ENCODE results near the gene JMJD8.
A peak's percentile ranks its signal among the peaks of the same experiment; 100 is the strongest.

The JMJD8 gene

DNA sequence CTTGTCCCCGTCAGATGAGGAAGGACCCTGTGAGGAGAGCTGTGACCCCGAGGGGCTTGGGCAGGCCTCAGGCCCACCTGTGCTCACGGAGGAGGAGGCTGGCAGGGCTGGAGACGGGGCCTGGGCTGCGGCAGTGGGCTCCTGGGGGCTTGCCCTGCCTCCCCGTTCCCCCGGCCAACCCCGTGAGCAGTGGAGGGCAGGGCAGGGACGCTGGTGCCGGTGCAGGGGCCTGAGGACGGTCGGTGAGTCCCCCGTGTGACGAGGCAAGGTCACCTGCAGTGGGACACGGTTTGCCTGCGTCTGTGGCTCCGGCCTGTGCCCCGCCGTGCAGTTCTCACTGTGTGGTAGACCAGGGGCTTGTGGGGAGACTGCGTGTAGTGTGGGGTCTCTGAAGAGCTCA is 24.5 kb downstream of the JMJD8 start:
- no peak for DNase-seq (ENCODE audit: low spot score)

DNA sequence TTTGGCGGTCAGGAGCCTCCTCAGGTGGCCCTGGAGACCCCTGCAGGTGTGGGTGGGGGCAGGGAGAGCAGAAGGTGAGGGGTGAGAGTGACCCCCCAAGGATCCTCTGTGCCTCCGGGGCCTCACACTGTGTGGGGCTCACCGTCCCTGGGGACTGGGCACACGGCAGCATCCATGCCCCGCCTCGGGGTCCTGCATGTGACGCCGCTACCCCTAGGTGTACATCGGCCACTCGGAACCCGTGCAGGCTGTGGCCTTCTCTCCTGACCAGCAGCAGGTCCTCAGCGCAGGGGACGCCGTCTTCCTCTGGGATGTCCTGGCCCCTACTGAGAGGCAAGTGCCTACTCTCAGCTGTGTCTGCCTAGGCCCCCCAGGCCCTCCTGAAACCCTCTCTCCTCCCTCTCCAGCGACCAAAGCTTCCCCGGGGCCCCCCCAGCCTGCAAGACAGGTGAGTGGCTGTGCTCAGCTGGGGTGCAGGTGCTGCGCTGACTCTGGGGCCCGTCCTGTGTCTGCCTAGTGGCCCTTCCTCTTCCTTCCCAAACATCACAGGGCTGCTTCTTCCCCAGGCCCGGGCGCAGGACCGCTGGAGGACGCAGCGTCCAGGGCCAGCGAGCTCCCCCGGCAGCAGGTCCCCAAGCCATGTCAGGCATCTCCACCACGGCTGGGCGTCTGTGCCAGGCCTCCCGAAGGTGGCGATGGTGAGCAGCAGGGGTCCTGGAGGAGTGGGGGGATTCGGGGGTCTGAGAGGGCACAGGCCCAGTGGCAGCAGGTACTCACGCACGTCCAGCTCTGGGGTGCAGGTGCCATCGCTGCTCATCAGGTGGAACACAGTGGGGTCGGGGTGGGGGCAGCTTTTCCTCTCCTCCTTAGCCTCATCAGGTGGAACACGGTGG is 25.2 kb downstream of the JMJD8 start:
- DNase-seq (ENCODE audit: low spot score) = no peak

DNA sequence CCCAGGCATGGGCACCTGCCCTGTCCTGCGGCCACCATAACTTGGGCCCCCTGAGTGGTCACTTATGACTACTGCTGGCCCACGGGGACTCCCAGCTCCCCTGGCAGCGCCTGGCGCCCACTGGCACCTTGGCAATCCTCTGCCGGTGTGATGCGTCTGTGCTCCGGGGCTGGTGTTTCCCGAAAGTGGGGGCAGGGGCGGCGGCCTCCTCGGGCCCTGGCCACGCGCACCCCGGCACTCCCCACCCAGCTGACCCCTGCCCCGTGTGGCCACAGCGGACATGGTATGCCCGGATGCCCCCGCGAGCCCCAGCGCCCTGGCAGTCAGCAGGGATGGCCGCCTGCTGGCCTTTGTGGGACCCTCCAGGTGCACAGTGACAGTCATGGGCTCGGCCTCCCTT is 26.6 kb downstream of the JMJD8 start:
- no peak for DNase-seq (ENCODE audit: low spot score)

GRCh38 chr16:654034-654433 is 30.1 kb downstream of the JMJD8 start:
- no peak for DNase-seq (ENCODE audit: low spot score)

- no peak for DNase-seq (ENCODE audit: low spot score)
Measured at GRCh38 chr16:652454-653305, 31.5 kb downstream of the JMJD8 start.

DNA sequence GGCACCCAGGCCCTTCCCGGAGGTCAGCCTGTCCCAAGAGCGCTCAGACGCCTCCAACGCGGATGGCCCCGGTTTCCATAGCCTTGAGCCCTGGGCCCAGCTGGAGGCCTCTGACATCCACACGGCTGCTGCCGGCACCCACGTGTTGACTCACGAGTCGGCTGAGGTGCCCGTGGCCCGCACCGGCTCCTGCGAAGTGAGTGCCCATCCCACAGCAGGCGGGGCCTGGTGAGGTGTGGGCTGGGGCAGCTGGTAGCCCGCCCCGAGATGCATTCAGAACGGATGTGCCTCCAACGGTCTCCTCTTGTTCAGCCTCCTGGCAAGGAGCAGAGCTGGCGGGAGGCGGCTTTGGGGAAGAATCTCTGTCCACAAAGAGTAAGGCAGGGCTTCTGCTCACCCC is 32.3 kb downstream of the JMJD8 start:
- DNase-seq (ENCODE audit: low spot score) = no peak

GRCh38 chr16:649631-650030 is 34.5 kb downstream of the JMJD8 start:
- peak; percentile 59 for DNase-seq (ENCODE audit: low spot score)

DNA sequence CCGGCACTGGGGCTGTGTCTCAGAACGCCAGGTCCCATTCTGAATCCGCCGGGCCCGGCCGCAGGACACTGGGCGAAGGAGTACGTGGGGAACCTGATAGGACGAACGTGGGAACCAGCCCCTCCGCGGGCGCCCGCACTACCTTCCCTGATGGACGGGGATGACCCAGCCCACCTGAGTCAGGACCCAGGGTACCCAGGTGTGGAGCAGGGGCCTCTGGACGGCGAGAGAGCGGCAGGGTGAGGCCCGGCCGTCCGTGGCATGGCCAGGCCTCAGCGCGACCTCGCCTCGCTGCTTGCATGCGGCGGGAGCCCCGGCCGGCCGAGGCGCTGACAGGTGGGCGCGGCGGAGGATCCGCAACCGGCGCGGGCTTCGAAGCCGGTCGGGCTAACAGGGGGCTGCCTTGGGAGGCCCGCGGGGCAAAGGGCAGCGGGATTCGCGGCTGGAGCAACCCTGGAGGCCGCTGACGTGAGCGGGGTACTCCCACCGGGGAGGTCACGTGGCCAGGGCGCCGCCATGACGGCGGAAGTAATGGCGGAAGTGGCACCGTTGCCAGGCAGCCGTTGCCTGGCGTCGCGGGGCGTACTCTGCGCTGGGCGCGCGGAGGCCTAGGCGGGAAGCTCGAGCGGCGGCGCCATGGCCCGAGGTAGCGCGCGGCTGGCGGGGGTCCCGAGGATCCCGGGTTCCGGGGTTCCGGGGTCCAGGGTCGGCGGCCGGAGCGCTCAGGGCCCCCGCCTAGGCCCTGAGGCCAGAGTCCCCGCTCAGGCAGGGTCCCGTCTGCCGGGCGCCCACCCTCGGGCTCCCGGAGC is 35.1 kb downstream of the JMJD8 start, which contains the start of gene WDR90:
Gene WDR90 (plus strand): TSS at position 585 of the 809 bp plus-strand sequence. CDS start 52 bp downstream, at position 637.
- DNase-seq (ENCODE audit: low spot score) = peak; percentile 99

GRCh38 chr16:648071-648780 is 35.9 kb downstream of the JMJD8 start:
- DNase-seq (ENCODE audit: low spot score) = no peak

GRCh38 chr16:647173-647902 is 36.8 kb downstream of the JMJD8 start:
- no peak for DNase-seq (ENCODE audit: low spot score)

- DNase-seq (ENCODE audit: low spot score) = no peak
Measured at GRCh38 chr16:646679-647172, 37.4 kb downstream of the JMJD8 start.

DNA sequence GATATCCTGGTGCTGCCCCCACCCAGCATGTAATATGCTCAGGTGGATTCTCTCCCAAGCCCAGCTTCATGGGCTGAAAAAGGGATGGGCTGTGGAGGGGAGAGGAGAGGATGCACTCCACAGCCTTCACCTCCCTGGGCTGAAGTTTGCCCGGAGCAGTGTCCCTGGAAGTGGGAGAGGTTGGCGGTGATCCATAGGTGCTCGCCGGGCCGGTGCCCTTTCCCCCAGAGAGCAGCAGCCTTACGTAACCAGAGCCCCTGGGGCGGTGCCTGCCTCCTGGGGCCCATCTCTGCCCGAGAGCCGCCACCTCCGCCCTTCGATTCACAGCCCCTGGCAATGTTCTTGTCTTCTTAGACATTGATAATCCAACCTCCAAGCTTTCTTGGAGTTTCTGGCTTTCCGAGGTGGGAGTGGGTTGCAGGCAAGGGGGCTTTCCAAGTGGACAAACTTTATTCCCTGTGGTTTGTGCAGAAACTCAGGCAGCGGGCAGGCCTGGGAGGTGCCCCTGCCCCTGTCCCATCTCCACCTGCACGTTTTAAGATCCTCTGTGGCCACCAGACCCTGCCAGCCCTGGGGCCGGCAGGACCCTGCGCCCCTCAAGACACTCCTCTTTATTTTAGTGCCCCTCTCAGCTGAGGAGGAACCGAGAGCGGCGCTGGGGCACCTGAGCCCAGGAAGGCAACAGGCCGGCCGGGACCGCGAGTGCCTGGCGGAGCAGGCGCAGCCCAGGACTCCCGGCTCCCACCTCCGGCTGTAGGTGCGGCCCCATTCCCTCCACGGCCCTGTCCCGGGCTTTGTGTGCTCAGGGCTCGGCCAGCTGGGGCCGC is 38.1 kb downstream of the JMJD8 start:
- DNase-seq (ENCODE audit: low spot score) = no peak

- no peak for DNase-seq (ENCODE audit: low spot score)
Measured at GRCh38 chr16:644556-644955, 39.6 kb downstream of the JMJD8 start.

DNA sequence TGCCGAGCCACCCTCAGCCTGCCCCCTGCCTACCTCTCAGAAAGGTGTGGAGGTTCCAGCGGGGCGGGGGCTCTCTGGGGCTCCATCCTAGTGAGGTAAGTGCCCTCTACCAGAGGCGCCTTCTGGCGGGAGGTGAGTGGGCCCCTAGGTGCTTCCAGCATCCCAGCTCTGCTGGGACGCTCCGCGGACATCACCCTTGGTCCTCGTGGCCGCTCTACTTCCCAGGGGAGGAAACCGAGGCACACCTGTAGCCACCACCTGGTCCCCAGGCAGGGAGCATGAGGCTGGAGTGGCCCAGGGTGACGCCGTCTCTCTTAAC is 41.1 kb downstream of the JMJD8 start:
- DNase-seq (ENCODE audit: low spot score) = no peak

DNA sequence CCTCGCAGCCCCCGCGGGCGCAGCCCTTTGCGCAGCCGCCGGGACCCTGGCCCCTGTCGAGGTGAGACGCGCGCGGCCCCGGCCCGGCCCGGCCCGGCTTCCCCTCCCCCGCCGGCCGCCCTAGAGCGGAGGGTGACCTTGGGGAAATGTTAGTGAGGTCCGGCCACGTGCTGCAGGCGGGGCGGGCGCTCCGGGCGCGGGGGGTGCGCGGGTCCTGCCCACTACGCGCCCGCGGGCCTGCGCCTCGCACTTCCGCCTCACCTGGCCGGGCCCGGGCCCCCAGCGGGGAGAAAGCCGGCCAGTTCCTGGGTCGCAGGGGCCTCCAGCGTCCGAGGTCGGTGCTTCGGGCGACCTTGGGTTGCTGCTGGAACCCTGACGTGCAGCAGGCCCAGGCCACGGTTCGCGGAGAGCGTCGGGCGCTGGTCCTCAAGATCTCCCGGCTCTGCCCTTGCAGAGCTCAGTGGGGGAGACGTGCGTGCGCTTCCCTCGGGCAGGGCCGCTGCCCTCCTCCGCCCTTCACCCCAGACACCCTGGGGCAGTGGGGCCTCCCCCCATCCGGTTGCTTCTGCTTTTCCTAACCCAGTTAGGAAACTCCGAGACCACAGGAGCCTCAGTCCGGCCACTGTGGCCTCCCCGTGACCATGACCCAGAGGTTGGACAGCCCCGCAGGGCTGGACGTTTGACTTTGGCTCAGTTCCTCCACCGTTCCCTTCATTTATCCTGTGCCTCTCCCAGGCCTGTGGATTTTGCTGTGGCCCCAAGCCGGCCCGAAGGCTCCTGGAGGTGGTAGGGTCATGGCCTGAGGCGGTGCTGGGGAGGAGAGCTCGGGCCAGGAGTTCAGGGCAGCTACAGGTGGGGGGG is 41.7 kb downstream of the JMJD8 start:
- no peak for DNase-seq (ENCODE audit: low spot score)

- DNase-seq (ENCODE audit: low spot score) = peak; percentile 90
Measured at GRCh38 chr16:641326-642188, 42.6 kb downstream of the JMJD8 start, which contains the start of gene MCRIP2. MCRIP2 (plus strand) TSS chr16:641828; CDS start chr16:641992, 164 bp downstream.

DNA sequence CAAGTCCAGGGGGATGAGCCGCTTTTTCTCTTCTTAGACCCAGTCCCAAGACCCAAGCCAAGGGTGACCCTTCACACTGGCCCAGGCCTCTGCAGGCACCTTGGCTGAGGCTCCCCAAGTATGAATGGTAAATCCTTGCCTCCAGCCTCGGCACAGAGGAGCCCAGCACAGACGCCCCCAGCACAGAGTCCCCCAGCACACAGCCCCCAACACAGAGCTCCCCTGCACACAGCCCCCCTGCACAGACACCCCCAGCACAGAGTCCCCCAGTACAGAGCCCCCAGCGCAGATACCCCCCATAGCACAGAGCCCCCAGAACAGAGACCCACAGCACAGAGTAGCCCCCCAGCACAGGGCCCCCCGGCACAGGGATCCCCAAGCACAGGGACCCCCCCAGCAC is 43.5 kb downstream of the JMJD8 start:
- DNase-seq (ENCODE audit: low spot score) = no peak

GRCh38 chr16:638836-639235 is 45.3 kb downstream of the JMJD8 start:
- DNase-seq (ENCODE audit: low spot score) = no peak

Data from hepatic stellate cell (primary cell).